HG02840 (cell line): Measurements from ENCODE around the gene ATXN3L.

Experiments
- ATAC-seq: cut with Tn5 transposase; IDR thresholded peaks from one replicate; pipeline ENCODE4 v1.9.1; 2021; ENCODE audit warnings: mild to moderate bottlenecking, moderate library complexity, moderate number of reproducible peaks; ENCODE audit not compliant: unreplicated experiment, low FRiP score

ATXN3L gene

GRCh38 chrX:13271511-13271910 is 48.3 kb downstream of the ATXN3L start:
- ATAC-seq: no peak

- ATAC-seq: no peak
Observed at GRCh38 chrX:13270360-13270759, 49.5 kb downstream of the ATXN3L start.

- no peak for ATAC-seq
Observed at GRCh38 chrX:13268874-13269273, 51.0 kb downstream of the ATXN3L start.
